GM23338 (cell line): ENCODE measurements around the gene PLOD2. TPM values are rescaled to one million over a fixed set of nuclear protein-coding genes. Genes with fewer than 3 reads are reported as not detected.

Experiments
- ATAC-seq: fragments of 200-7000 bp; cut with Tn5 transposase; 3 replicates; pipeline ENCODE4 v1.9.1; 2020
- DNase-seq: peaks from one replicate; pipeline ENCODE4 v3.0.0-alpha.2; 2015; ENCODE audit warnings: low spot score
- H2AFZ ChIP-seq: fragments of 200-600 bp; sonication (generic); 2 replicates; pipeline ENCODE4 v1.8.0; 2016; ENCODE audit warnings: antibody characterized with exemption, mild to moderate bottlenecking, moderate library complexity
- H3F3A ChIP-seq: fragments of 200-600 bp; sonication (generic); replicated peaks from 2 replicates; pipeline ENCODE4 v1.8.0; 2017; ENCODE audit warnings: antibody characterized with exemption, mixed run types, low read depth
- H3K27ac ChIP-seq: fragments of 200-600 bp; sonication (generic); 2 replicates; pipeline ENCODE4 v1.6.1; 2016; ENCODE audit warnings: low read depth
- H3K27me3 ChIP-seq: fragments of 200-600 bp; sonication (generic); 2 replicates; pipeline ENCODE4 v1.8.0; 2016; ENCODE audit warnings: mild to moderate bottlenecking, mixed run types, moderate library complexity; ENCODE audit not compliant: insufficient read depth
- H3K36me3 ChIP-seq: fragments of 200-600 bp; sonication (generic); 2 replicates; pipeline ENCODE4 v1.8.0; 2016; ENCODE audit warnings: mild to moderate bottlenecking; ENCODE audit not compliant: insufficient read depth
- H3K4me1 ChIP-seq: fragments of 200-600 bp; sonication (generic); 2 replicates; pipeline ENCODE4 v1.8.0; 2016; ENCODE audit warnings: mild to moderate bottlenecking, moderate library complexity; ENCODE audit not compliant: insufficient read depth
- H3K4me2 ChIP-seq: fragments of 200-600 bp; sonication (generic); 2 replicates; pipeline ENCODE4 v1.7.1; 2017; ENCODE audit warnings: mixed run types
- H3K4me3 ChIP-seq: fragments of 200-600 bp; sonication (generic); 2 replicates; pipeline ENCODE4 v1.6.1; 2016; ENCODE audit warnings: mixed run types
- H3K79me2 ChIP-seq: fragments of 200-600 bp; sonication (generic); replicated peaks from 2 replicates; pipeline ENCODE4 v1.8.0; 2017; ENCODE audit warnings: mild to moderate bottlenecking; ENCODE audit not compliant: insufficient read depth
- H3K9me2 ChIP-seq: fragments of 200-600 bp; sonication (generic); 2 replicates; pipeline ENCODE4 v1.8.0; 2017; ENCODE audit not compliant: insufficient read depth
- H4K20me1 ChIP-seq: fragments of 200-600 bp; sonication (generic); replicated peaks from 2 replicates; pipeline ENCODE4 v1.8.0; 2017; ENCODE audit warnings: mild to moderate bottlenecking; ENCODE audit not compliant: insufficient read depth
- H3K27ac Mint-ChIP-seq: 2 replicates; pipeline ENCODE4 v1.8.0; 2020; ENCODE audit warnings: inconsistent platforms, mild to moderate bottlenecking, moderate library complexity, mixed read lengths
- H3K27me3 Mint-ChIP-seq: 3 replicates; pipeline ENCODE4 v1.8.0; 2022; ENCODE audit warnings: low read depth, mild to moderate bottlenecking, moderate library complexity, mixed read lengths, inconsistent platforms; ENCODE audit not compliant: insufficient read depth, poor library complexity
- H3K36me3 Mint-ChIP-seq: 3 replicates; pipeline ENCODE4 v1.8.0; 2021; ENCODE audit warnings: low read depth, mild to moderate bottlenecking, inconsistent platforms, moderate library complexity, mixed read lengths
- H3K4me1 Mint-ChIP-seq: 3 replicates; pipeline ENCODE4 v1.8.0; 2020; ENCODE audit warnings: mild to moderate bottlenecking, inconsistent platforms, mixed read lengths
- H3K4me3 Mint-ChIP-seq: 3 replicates; pipeline ENCODE4 v1.8.0; 2021; ENCODE audit warnings: moderate library complexity, mild to moderate bottlenecking, inconsistent platforms, mixed read lengths
- H3K9me3 Mint-ChIP-seq: 3 replicates; pipeline ENCODE4 v1.8.0; 2020; ENCODE audit warnings: moderate library complexity, mild to moderate bottlenecking, inconsistent platforms, mixed read lengths
- CREB1 ChIP-seq: fragments of 250-450 bp; sonication (Bioruptor Pico); IDR thresholded peaks from 2 replicates; pipeline ENCODE4 v1.5.0; 2020; ENCODE audit warnings: low read depth, mild to moderate bottlenecking, moderate library complexity
- EZH2 ChIP-seq: fragments of 200-600 bp; sonication (generic); IDR thresholded peaks from one replicate; pipeline ENCODE4 v1.8.0; 2017; ENCODE audit warnings: antibody characterized with exemption, mild to moderate bottlenecking, low read depth; ENCODE audit not compliant: unreplicated experiment
- EZH2phosphoT487 ChIP-seq: fragments of 200-600 bp; sonication (generic); IDR thresholded peaks from one replicate; pipeline ENCODE4 v1.8.1; 2018; ENCODE audit warnings: antibody characterized with exemption; ENCODE audit not compliant: unreplicated experiment
- JUNB ChIP-seq: IDR thresholded peaks from one replicate; pipeline ENCODE4 v1.6.1; 2016; ENCODE audit warnings: antibody characterized with exemption; ENCODE audit not compliant: unreplicated experiment
- NANOG ChIP-seq: IDR thresholded peaks from 2 replicates; pipeline ENCODE4 v1.6.1; 2016; ENCODE audit warnings: antibody characterized with exemption, borderline replicate concordance
- POLR2AphosphoS5 ChIP-seq: IDR thresholded peaks from 2 replicates; pipeline ENCODE4 v1.6.1; 2016; ENCODE audit warnings: antibody characterized with exemption, low read depth
- STAT1 ChIP-seq: IDR thresholded peaks from one replicate; pipeline ENCODE4 v1.6.1; 2016; ENCODE audit warnings: antibody characterized with exemption; ENCODE audit not compliant: unreplicated experiment
- ZNF114 ChIP-seq: fragments of 250-450 bp; sonication (Bioruptor Pico); IDR thresholded peaks from 2 replicates; pipeline ENCODE4 v1.5.0; 2020; ENCODE audit warnings: mild to moderate bottlenecking, moderate library complexity
- ZNF331 ChIP-seq: fragments of 250-450 bp; sonication (Bioruptor Pico); IDR thresholded peaks from 2 replicates; pipeline ENCODE4 v1.5.0; 2020; ENCODE audit warnings: low read depth, mild to moderate bottlenecking, moderate library complexity
- polyA plus RNA-seq: library from polyadenylated mRNA; unstranded; fragments of >200 nt; fragmentation: Nextera tagmentation; extraction: Ambion mirVana; gene quantifications from 2 replicates; pipeline ENCODE4 v1.2.1, GENCODE V29; 2016
- total RNA-seq: library from RNA; depleted of rRNA; stranded (reverse); fragments of >200 nt; shearing (Covaris generic); gene quantifications from 2 replicates; pipeline ENCODE4 v1.2.3, GENCODE V29; 2014
- TF ChIP-seq, protein P1 (sequence below), 2 experiments: fragments of 200-600 bp in 1 of 2; sonication (generic) in 1 of 2; conservative IDR thresholded peaks; 2 replicates each; pipeline versions ENCODE4 v1.5.1 to v1.6.1; 2016 to 2017; ENCODE audit warnings: antibody characterized with exemption in 2 of 2, low read depth in 2 of 2, mild to moderate bottlenecking in 2 of 2, moderate library complexity in 1 of 2
- TF ChIP-seq, protein P2 (sequence below): fragments of 250-450 bp; sonication (Bioruptor Pico); IDR thresholded peaks from 2 replicates; pipeline ENCODE4 v1.5.0; 2020; ENCODE audit warnings: mild to moderate bottlenecking, moderate library complexity
- TF ChIP-seq, protein P3 (sequence below): IDR thresholded peaks from one replicate; pipeline ENCODE4 v1.6.1; 2018; ENCODE audit warnings: antibody characterized with exemption; ENCODE audit not compliant: unreplicated experiment
- TF ChIP-seq, protein P4 (sequence below): IDR thresholded peaks from 2 replicates; pipeline ENCODE4 v1.6.1; 2016; ENCODE audit warnings: antibody characterized with exemption

Gene PLOD2
- total and polyA plus RNA-seq, 2 experiments from 2014 or later, result 26.7 to 30.5 TPM

DNA sequence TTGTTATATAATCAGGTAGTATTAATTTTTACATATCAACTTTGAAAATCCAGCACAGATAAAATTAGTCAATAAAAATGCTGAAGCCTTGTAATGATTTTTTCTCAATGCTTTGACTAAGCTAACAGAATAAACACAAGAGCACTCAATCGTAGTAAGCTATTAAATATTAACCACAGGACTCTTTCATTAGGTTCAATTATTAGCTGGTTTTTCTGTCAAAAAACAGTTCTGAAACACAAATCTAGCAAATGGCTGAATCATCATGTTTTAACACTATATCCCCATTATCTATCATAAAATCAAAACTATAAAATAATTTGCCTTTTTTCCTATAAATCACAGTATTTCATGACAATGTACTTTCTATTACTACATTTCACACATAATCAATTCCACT lies 69.6 kb downstream of the PLOD2 start:
- H2AFZ ChIP-seq, result no peak overlapping the region
- no peaks in the 10 kb centered on the region for H3K79me2 ChIP-seq
- H3K27ac ChIP-seq, result no peak overlapping the region
- H3F3A ChIP-seq, result no peaks in the 10 kb centered on the region
- no peak overlapping the region for H3K27ac Mint-ChIP-seq
- H3K27me3 Mint-ChIP-seq, result peaks cover 3% of the 10 kb centered on the region
- no peak overlapping the region for H3K4me3 ChIP-seq
- H3K9me2 ChIP-seq, result no peaks in the 10 kb centered on the region
- no peak for DNase-seq
- TF ChIP-seq, protein P1, sequence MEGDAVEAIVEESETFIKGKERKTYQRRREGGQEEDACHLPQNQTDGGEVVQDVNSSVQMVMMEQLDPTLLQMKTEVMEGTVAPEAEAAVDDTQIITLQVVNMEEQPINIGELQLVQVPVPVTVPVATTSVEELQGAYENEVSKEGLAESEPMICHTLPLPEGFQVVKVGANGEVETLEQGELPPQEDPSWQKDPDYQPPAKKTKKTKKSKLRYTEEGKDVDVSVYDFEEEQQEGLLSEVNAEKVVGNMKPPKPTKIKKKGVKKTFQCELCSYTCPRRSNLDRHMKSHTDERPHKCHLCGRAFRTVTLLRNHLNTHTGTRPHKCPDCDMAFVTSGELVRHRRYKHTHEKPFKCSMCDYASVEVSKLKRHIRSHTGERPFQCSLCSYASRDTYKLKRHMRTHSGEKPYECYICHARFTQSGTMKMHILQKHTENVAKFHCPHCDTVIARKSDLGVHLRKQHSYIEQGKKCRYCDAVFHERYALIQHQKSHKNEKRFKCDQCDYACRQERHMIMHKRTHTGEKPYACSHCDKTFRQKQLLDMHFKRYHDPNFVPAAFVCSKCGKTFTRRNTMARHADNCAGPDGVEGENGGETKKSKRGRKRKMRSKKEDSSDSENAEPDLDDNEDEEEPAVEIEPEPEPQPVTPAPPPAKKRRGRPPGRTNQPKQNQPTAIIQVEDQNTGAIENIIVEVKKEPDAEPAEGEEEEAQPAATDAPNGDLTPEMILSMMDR (conservative IDR thresholded peaks at IDR 0.05; ENCODE audit: low read depth in 2 of 2), result no peak
- TF ChIP-seq EZH2 (no peak), ZNF114 (CRISPR knock-in tag) (no peak), CREB1 (CRISPR knock-in tag) (no peak), POLR2AphosphoS5 (no peak), JUNB (no peak), EZH2phosphoT487 (no peak), NANOG (no peak), ZNF331 (CRISPR knock-in tag) (no peak), STAT1 (no peak)
- TF ChIP-seq, protein P2, sequence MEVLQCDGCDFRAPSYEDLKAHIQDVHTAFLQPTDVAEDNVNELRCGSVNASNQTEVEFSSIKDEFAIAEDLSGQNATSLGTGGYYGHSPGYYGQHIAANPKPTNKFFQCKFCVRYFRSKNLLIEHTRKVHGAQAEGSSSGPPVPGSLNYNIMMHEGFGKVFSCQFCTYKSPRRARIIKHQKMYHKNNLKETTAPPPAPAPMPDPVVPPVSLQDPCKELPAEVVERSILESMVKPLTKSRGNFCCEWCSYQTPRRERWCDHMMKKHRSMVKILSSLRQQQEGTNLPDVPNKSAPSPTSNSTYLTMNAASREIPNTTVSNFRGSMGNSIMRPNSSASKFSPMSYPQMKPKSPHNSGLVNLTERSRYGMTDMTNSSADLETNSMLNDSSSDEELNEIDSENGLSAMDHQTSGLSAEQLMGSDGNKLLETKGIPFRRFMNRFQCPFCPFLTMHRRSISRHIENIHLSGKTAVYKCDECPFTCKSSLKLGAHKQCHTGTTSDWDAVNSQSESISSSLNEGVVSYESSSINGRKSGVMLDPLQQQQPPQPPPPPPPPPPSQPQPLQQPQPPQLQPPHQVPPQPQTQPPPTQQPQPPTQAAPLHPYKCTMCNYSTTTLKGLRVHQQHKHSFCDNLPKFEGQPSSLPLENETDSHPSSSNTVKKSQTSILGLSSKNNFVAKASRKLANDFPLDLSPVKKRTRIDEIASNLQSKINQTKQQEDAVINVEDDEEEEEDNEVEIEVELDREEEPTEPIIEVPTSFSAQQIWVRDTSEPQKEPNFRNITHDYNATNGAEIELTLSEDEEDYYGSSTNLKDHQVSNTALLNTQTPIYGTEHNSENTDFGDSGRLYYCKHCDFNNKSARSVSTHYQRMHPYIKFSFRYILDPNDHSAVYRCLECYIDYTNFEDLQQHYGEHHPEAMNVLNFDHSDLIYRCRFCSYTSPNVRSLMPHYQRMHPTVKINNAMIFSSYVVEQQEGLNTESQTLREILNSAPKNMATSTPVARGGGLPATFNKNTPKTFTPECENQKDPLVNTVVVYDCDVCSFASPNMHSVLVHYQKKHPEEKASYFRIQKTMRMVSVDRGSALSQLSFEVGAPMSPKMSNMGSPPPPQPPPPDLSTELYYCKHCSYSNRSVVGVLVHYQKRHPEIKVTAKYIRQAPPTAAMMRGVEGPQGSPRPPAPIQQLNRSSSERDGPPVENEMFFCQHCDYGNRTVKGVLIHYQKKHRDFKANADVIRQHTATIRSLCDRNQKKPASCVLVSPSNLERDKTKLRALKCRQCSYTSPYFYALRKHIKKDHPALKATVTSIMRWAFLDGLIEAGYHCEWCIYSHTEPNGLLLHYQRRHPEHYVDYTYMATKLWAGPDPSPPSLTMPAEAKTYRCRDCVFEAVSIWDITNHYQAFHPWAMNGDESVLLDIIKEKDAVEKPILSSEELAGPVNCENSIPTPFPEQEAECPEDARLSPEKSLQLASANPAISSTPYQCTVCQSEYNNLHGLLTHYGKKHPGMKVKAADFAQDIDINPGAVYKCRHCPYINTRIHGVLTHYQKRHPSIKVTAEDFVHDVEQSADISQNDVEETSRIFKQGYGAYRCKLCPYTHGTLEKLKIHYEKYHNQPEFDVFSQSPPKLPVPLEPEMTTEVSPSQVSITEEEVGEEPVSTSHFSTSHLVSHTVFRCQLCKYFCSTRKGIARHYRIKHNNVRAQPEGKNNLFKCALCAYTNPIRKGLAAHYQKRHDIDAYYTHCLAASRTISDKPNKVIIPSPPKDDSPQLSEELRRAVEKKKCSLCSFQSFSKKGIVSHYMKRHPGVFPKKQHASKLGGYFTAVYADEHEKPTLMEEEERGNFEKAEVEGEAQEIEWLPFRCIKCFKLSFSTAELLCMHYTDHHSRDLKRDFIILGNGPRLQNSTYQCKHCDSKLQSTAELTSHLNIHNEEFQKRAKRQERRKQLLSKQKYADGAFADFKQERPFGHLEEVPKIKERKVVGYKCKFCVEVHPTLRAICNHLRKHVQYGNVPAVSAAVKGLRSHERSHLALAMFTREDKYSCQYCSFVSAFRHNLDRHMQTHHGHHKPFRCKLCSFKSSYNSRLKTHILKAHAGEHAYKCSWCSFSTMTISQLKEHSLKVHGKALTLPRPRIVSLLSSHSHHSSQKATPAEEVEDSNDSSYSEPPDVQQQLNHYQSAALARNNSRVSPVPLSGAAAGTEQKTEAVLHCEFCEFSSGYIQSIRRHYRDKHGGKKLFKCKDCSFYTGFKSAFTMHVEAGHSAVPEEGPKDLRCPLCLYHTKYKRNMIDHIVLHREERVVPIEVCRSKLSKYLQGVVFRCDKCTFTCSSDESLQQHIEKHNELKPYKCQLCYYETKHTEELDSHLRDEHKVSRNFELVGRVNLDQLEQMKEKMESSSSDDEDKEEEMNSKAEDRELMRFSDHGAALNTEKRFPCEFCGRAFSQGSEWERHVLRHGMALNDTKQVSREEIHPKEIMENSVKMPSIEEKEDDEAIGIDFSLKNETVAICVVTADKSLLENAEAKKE (CRISPR knock-in tag), result no peak
- TF ChIP-seq, protein P3, sequence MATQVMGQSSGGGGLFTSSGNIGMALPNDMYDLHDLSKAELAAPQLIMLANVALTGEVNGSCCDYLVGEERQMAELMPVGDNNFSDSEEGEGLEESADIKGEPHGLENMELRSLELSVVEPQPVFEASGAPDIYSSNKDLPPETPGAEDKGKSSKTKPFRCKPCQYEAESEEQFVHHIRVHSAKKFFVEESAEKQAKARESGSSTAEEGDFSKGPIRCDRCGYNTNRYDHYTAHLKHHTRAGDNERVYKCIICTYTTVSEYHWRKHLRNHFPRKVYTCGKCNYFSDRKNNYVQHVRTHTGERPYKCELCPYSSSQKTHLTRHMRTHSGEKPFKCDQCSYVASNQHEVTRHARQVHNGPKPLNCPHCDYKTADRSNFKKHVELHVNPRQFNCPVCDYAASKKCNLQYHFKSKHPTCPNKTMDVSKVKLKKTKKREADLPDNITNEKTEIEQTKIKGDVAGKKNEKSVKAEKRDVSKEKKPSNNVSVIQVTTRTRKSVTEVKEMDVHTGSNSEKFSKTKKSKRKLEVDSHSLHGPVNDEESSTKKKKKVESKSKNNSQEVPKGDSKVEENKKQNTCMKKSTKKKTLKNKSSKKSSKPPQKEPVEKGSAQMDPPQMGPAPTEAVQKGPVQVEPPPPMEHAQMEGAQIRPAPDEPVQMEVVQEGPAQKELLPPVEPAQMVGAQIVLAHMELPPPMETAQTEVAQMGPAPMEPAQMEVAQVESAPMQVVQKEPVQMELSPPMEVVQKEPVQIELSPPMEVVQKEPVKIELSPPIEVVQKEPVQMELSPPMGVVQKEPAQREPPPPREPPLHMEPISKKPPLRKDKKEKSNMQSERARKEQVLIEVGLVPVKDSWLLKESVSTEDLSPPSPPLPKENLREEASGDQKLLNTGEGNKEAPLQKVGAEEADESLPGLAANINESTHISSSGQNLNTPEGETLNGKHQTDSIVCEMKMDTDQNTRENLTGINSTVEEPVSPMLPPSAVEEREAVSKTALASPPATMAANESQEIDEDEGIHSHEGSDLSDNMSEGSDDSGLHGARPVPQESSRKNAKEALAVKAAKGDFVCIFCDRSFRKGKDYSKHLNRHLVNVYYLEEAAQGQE, result no peak
- TF ChIP-seq, protein P4, sequence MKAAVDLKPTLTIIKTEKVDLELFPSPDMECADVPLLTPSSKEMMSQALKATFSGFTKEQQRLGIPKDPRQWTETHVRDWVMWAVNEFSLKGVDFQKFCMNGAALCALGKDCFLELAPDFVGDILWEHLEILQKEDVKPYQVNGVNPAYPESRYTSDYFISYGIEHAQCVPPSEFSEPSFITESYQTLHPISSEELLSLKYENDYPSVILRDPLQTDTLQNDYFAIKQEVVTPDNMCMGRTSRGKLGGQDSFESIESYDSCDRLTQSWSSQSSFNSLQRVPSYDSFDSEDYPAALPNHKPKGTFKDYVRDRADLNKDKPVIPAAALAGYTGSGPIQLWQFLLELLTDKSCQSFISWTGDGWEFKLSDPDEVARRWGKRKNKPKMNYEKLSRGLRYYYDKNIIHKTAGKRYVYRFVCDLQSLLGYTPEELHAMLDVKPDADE, result no peak
- H3K4me1 Mint-ChIP-seq, result no peaks in the 10 kb centered on the region
- no peak overlapping the region for H3K4me3 Mint-ChIP-seq
- no peak overlapping the region for H3K4me2 ChIP-seq
- H4K20me1 ChIP-seq, result no peaks in the 10 kb centered on the region
- H3K9me3 Mint-ChIP-seq, result peaks cover 3% of the 10 kb centered on the region; the same call in 1 of the 3 replicates
- H3K4me1 ChIP-seq, result no peaks in the 10 kb centered on the region
- no peaks in the 10 kb centered on the region for H3K36me3 ChIP-seq
- H3K36me3 Mint-ChIP-seq, result 0 out of 3 replicates have a peak, but pooled peaks cover 5% of the 10 kb centered on the region
- H3K27me3 ChIP-seq, result no peaks in the 10 kb centered on the region
- no peak for ATAC-seq
